ENCODE data around the gene TSPAN18. TPM values are rescaled to one million over a fixed set of nuclear protein-coding genes. Genes with fewer than 3 reads are reported as not detected.

TSPAN18 gene
- total and polyA plus RNA-seq, 2 of the 8 experiments (the other 6 are each of a cell fraction or from before 2014, with no cell fraction given): 5.2 to 10.2 TPM

GRCh38 chr11:44718612-44719390 lies 8.0 kb upstream of the TSPAN18 start:
- ChIA-PET CTCF (ENCODE audit: partially characterized antibody) (interaction anchor here (1.5 kb wide), 1 partner anchor 60 kb away, joined by 3 read pairs; no protein-coding TSS in a partner anchor), POLR2A (ENCODE audit: partially characterized antibody) (interaction anchor here (1.0 kb wide), 1 partner anchor 10 kb away, joined by 3 read pairs; no protein-coding TSS in a partner anchor)
- DNase-seq (ENCODE audit: low read depth in 1 of 2, low spot score in 2 of 2) (no peak), FAIRE-seq (no peak)
- Histone ChIP-seq H3K23me2 (ENCODE audit: low read depth, low read length) (no peaks in the 10 kb centered on the region), H3K14ac (ENCODE audit: insufficient read length) (no peak overlapping the region), H2BK5ac (ENCODE audit: low read depth, low read length) (no peak overlapping the region), H3K27ac (ENCODE audit: low read depth, low read length) (no peak overlapping the region), H3K9me3 (ENCODE audit: insufficient read depth in 2 of 2, low read depth in 1 of 2, low read length in 1 of 2) (no peaks in the 10 kb centered on the region), H3K23ac (ENCODE audit: insufficient read length) (no peak overlapping the region), H2AK5ac (ENCODE audit: low read depth, low read length) (no peak overlapping the region; the same call in 1 of the 2 replicates), H3K4ac (replicated peaks; ENCODE audit: insufficient read length, low read depth, low read length) (no peak overlapping the region), H4K91ac (replicated peaks; ENCODE audit: insufficient read length, low read length) (no peak overlapping the region), H2BK12ac (ENCODE audit: low read depth, low read length) (no peak overlapping the region), H3K4me1 (replicated peaks in 1 of 4; ENCODE audit: control insufficient read depth in 3 of 4, insufficient read depth in 4 of 4, low read length in 3 of 4) (no peaks in the 10 kb centered on the region), H3K4me3 (ENCODE audit: extremely low read depth in 1 of 4, insufficient read depth in 2 of 4, low read depth in 3 of 4, low read length in 4 of 4) (no peak overlapping the region), H3K18ac (ENCODE audit: extremely low read depth, low read length) (no peak overlapping the region), H2BK120ac (replicated peaks; ENCODE audit: low read depth, low read length) (no peak overlapping the region), H2AFZ (ENCODE audit: low read length) (no peak overlapping the region), H2BK15ac (ENCODE audit: low read length) (no peak overlapping the region), H4K8ac (ENCODE audit: extremely low read depth, insufficient read depth, low read length) (no peak overlapping the region), H3K27me3 (replicated peaks in 1 of 4; ENCODE audit: control insufficient read depth in 3 of 4, extremely low read depth in 1 of 4, insufficient read depth in 3 of 4, low read length in 3 of 4) (peaks cover 0 to 8% (median 1%) of the 10 kb centered on the region in 4 experiments; a peak in 2 of 7 replicates), H3K79me2 (ENCODE audit: control insufficient read depth in 1 of 2, insufficient read depth in 2 of 2, low read length in 2 of 2) (no peaks in the 10 kb centered on the region), H3K56ac (replicated peaks; ENCODE audit: insufficient read length, low read depth, low read length) (no peak overlapping the region), H4K5ac (ENCODE audit: insufficient read length, low read depth, low read length) (no peak overlapping the region), H3K36me3 (ENCODE audit: control insufficient read depth in 2 of 4, insufficient read depth in 4 of 4, low read length in 3 of 4) (no peaks in the 10 kb centered on the region), H3K79me1 (ENCODE audit: low read depth, low read length) (no peaks in the 10 kb centered on the region), H2BK20ac (ENCODE audit: low read length) (no peak overlapping the region), H3K4me2 (ENCODE audit: insufficient read depth in 1 of 2, low read depth in 2 of 2, low read length in 2 of 2) (no peak overlapping the region), H3K9ac (replicated peaks in 1 of 4; ENCODE audit: extremely low read depth in 1 of 4, low read depth in 3 of 4, low read length in 3 of 4) (no peak overlapping the region), H4K20me1 (replicated peaks in 1 of 2; ENCODE audit: control insufficient read depth in 1 of 2, insufficient read depth in 2 of 2, low read length in 2 of 2) (no peaks in the 10 kb centered on the region)
- TF ChIP-seq SAP30 (IDR thresholded peaks at IDR 0.05; ENCODE audit: insufficient read depth, insufficient replicate concordance, low read length): no peak
- WGBS, 2 experiments (ENCODE audit: extremely low coverage in 1 of 2, insufficient coverage in 1 of 2, insufficient read length in 1 of 2, insufficient replicate concordance in 2 of 2, low coverage in 1 of 2, low lambda C conversion rate in 2 of 2, missing lambda C conversion rate in 1 of 2): 92% methylated on average over 4 of the region's 4 CpGs; no CpG with 5 or more reads in 1 of the 2 experiments
